Measurements from ENCODE around the gene COL28A1. TPM values are rescaled to one million over a fixed set of nuclear protein-coding genes. Genes with fewer than 3 reads are reported as not detected.
"Not testable (repeated sequence)": the region's sequence is repeated elsewhere in the genome, so short reads cannot be mapped to it uniquely, and the experiment has no call there.

The COL28A1 gene
- total RNA-seq, 1 donor from 2014 or later, result 3.7 TPM

GRCh38 chr7:7561591-7561990 lies 25.9 kb upstream of the COL28A1 start:
- DNase-seq (ENCODE audit: low spot score), result not testable (repeated sequence)

DNA sequence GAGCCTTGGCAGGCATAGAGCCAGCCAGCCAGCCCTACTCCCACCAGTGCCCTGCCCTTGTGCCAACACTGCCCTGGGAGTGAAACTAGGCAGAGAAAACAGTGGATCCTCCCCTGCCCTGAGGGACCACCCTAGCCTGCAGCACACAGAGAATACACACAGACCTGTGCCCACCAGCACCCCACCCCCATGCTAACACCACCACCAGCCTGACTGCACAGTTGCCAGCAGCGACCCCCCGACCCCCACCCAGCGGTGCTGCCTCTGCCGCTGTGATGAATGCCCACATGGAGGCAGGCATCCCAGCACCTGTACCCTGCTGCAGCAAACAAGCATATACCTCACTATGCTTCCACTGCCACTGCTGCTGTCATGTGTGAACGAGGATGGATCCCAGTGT lies 21.6 kb upstream of the COL28A1 start:
- no peak for DNase-seq (ENCODE audit: low spot score)

- DNase-seq (ENCODE audit: low spot score), result no peak
These were observed 21.2 kb upstream of the COL28A1 start for GRCh38 chr7:7556852-7557251.

GRCh38 chr7:7554649-7555575 lies 19.2 kb upstream of the COL28A1 start:
- no peak for DNase-seq (ENCODE audit: low spot score)

DNA sequence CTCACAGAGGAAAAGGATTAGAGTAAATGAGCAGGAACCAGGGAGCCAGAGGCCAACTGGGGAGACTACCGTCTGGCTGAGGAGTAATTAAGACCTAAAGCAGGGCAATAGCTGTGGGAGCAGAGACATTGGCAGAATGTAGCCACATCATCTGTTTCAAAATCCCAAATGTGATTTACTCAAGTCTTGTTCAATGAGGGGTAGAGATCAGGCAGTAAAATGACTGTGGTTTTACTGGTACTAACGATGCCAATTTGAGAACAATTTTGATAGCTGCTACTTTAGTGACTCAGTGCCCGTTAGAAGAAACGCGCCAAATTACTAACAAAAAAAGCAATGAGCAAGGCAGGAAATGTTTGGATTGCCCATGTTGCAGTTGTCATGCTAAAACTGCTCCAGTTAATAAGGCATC lies 18.4 kb upstream of the COL28A1 start:
- DNase-seq (ENCODE audit: low spot score), result no peak

GRCh38 chr7:7553386-7553785 lies 17.7 kb upstream of the COL28A1 start:
- no peak for DNase-seq (ENCODE audit: low spot score)

GRCh38 chr7:7552199-7552598 lies 16.5 kb upstream of the COL28A1 start:
- no peak for DNase-seq (ENCODE audit: low spot score)

- DNase-seq (ENCODE audit: low spot score), result no peak
These were observed 15.0 kb upstream of the COL28A1 start for GRCh38 chr7:7550663-7551062.

DNA sequence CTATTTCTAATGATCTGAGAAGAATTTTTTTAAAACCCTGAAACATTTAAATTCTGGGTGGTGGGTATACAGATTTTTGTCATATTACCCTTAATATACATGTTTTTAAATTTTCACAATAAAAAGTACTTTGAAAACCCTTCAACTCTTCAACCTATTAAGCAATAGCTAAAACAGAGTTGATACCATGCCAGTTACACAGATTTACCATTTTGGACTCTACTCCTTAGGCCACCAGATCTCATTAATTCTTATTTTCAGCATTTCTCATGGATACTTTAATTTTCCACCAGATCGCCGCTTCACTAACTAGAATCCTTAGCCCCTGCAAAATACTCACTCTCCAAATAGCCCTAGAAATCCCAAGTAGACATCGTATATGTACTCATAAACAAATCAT lies 12.7 kb upstream of the COL28A1 start:
- no peak for DNase-seq (ENCODE audit: low spot score)

GRCh38 chr7:7542251-7542835 lies 6.7 kb upstream of the COL28A1 start:
- no peak for DNase-seq (ENCODE audit: low spot score)

GRCh38 chr7:7539711-7540110 lies 4.0 kb upstream of the COL28A1 start:
- DNase-seq (ENCODE audit: low spot score), result no peak

GRCh38 chr7:7539152-7539551 lies 3.5 kb upstream of the COL28A1 start:
- no peak for DNase-seq (ENCODE audit: low spot score)

DNA sequence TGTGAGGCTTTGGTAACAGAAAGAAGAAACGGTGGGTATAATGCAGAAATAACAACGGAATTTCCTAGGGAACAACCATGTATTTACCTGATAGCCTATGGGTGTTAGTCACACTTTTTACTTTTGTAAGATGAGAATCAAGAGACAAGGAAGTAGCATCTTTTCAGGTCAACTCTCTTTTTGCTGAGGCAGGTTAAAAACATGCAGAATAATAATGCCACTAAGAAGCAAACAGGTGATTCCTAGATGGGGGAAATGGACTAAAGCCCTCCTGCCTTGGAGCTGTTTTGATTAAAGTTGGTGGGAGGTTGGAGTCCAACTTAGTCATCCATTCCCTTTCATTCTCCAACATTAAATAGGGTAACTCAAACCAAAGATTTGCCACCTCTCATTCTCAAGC lies 2.0 kb upstream of the COL28A1 start:
- DNase-seq (ENCODE audit: low spot score), result no peak

- no peak for DNase-seq (ENCODE audit: low spot score)
These were observed 835 bp upstream of the COL28A1 start for GRCh38 chr7:7536396-7537019.

DNA sequence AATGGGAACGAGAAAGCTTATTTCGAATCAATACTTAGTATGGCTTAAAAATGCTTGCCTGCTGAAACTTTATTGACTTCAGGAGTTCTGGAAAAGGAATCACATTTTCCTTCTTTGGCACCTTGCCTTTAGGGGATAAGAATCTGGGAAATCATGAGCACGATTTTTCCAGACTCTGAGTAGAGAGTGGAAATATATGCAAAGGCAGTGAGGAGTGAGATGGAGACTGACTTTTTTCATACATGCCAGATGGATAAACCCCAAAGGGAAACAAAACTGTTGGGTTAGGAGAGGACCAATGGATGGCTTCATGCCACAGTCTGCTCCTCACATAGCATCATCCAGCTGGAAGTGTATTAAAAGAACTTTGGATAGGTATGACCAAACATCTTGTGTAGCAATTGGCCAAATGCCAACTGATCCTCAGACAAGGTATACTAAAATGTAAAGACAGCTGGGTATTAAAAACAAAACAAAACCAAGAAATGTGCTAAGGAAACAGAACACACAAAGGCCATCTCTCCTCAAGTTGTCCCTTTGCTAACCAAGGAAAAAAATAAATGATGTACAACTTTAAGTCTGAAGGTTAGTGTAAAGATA lies 1.7 kb downstream of the COL28A1 start:
- no peak for DNase-seq (ENCODE audit: low spot score)

DNA sequence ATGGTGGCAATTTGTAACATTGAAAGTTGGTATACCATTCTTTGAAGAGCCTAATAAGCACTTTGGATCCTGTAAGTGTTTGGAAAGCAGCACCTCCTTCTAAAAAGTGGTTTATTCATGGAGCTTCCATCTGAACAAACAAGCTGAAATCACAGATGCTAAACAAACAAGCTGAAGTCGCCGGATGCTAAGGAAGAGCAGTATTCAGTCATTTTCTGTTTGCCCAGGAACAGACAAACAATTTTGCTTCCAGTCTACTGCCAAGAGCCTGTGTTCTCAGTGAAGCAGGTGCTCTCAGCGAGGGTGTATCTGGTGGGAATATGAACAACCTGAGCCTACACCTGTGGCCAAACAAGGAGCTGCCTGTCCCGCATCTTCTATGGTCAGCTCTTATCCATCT lies 6.3 kb downstream of the COL28A1 start:
- DNase-seq (ENCODE audit: low spot score), result no peak

DNA sequence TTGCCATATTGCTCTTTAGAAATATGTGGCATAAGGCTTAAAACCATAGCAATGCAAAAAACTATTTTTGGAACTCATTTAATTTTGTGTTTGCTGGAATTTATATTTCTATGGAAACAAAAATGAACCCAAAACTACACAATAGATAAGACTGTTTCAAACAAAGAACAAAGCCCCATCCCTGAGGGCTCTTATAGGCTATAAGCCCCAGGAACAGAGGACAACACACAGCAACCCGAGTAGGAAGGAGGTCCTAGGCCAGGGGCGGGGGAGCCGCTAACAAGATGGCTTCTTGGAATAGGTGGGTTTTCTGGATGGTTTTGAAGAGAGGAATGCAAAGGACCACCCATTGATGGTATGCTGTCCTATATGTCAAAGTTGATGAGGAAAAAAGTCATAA lies 8.6 kb downstream of the COL28A1 start:
- DNase-seq (ENCODE audit: low spot score), result no peak

- DNase-seq (ENCODE audit: low spot score), result no peak
These were observed 9.7 kb downstream of the COL28A1 start for GRCh38 chr7:7526006-7526405.

- DNase-seq (ENCODE audit: low spot score), result no peak
These were observed 11.6 kb downstream of the COL28A1 start for GRCh38 chr7:7524121-7524520.

DNA sequence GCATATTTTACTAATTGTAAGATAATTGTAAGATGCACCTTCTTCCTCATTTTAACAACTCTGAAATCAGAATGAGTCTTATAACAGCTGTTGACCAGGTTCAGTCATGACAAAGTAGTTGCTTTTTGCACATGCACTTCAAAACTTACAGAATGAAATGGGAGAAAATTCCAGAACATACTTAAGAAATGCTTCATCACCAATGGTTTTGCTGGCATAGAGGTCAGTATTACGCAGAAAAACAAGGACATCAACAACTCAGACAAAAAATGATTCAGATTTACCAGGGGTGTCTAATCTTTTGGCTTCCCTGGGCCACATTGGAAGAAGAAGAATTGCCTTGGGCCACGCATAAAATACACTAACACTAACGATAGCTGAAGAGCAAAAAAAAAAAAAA lies 13.3 kb downstream of the COL28A1 start:
- DNase-seq (ENCODE audit: low spot score), result no peak

DNA sequence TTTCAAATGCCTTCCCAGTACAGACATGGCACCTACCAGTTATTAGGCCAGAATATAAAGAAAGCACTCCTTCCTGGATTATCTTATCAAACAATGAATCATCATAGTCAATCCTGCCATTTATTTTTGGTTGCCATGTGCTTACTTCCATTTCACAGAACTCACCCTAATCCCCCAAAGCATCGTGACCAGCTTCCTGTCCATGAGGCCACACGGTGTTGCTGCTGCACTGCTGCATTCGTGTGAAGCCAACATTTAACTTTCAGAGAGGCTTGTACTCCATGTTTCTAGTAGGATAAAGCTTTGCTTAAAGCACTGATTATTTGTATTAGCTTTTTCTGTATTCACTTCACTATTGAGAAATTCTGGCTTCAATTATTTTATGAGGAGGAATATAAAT lies 14.4 kb downstream of the COL28A1 start:
- no peak for DNase-seq (ENCODE audit: low spot score)

- DNase-seq (ENCODE audit: low spot score), result no peak
These were observed 16.1 kb downstream of the COL28A1 start for GRCh38 chr7:7519528-7519927.

DNA sequence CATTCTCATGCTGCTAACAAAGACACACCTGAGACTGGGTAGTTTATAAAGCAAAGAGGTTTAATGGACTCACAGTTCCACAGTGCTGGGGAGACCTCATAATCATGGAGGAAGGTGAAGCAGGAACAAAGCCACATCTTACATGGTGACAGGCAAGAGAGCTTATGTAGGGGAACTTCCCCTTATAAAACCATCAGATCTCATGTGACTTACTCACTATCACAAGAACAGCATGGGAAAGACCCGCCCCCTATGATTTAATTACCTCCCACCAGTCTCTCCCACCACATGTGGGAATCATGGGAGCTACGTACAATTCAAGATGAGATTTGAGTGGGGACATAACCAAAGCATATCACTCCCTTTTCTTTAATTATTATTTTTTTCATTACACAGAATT lies 16.6 kb downstream of the COL28A1 start:
- no peak for DNase-seq (ENCODE audit: low spot score)

All from ureter (tissue), 1 donor.